Left kidney (tissue), 2 donors: Measurements from ENCODE around the gene MAP2. TPM values are rescaled to one million over a fixed set of nuclear protein-coding genes. Genes with fewer than 3 reads are reported as not detected.

Source experiments
- DNase-seq: peaks from one replicate; pipeline ENCODE4 v3.0.0-alpha.2; 2013
- polyA plus RNA-seq: library from polyadenylated mRNA; unstranded; fragments of 120-200 nt; gene quantifications from one replicate; pipeline ENCODE4 v1.2.1, GENCODE V29; 2013; ENCODE audit not compliant: insufficient read length

MAP2 gene
- polyA plus RNA-seq, 1 donor, result 42.7 TPM

DNA sequence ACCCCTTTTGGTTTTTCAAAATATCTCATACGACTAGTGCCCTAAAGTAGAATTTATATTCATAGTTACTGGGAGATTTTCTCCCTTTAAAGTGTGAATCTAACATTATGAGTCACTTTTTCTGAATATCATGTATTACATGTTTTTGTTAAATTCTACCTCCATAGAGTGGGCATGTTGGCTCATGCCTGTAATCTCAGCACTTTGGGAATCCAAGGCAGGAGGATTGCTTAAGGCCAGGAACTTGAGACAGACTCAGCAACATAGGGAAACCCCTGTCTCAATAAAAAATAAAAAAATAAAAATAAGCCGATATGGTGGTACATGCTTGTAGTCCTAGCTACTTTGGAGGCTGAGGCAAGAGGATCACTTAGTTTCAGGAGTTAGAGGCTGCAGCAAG is 302.5 kb downstream of the MAP2 start:
- DNase-seq, result no peak

DNA sequence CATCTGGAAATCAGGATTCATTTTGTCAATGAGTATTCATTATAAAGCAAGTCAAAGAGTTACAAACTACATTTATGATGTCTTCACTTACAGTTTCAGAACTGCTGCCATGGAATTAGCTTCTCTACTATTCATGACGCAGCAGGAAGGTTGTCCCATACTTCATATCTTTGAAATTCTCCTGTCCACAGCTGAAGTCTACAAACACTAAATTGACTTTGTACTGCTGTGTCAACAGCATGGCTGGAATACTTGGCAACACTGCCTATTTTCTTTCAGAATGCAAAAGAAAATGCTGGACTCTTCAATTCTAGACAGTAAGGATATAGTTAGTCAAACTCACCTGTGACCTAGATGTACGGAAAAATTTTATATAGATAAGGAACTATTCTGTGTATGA is 303.2 kb downstream of the MAP2 start:
- no peak for DNase-seq

DNA sequence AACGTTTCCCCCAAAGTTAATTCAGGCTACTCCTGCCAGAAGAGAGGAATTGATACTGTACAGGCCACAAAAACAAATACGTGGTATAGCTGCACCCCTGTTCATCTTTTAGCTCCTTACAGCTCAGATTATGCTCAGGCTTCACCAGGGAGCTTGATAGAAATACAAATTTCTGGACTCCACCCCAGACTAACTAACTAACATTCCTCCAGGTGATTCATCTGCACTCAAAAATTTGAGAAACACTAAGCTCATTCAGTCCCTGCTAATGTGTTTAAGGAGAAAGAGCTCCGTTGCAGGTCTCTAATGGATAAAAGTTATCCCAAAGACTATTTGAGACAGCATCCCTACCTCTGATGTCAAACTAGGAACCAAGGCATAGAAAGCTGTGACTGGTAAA is 311.0 kb downstream of the MAP2 start:
- DNase-seq, result no peak

DNA sequence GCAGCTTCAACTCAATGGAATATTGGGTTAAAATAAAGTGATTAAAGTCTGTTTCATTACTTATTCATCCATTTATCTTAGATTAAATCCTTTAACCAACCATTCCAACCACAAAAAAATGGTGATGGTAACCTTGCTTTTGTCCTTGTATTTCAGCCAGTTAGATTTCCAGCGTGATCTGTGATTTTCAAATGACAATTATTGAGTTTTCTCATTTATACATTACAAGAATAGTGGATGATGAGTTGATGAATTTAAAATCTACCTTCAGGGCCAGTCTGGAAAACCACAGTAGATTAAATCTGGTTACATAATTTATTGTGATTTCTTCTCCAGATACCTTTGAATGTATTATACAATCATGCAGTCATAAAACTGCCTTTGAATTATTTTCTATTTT is 318.1 kb downstream of the MAP2 start:
- no peak for DNase-seq

DNA sequence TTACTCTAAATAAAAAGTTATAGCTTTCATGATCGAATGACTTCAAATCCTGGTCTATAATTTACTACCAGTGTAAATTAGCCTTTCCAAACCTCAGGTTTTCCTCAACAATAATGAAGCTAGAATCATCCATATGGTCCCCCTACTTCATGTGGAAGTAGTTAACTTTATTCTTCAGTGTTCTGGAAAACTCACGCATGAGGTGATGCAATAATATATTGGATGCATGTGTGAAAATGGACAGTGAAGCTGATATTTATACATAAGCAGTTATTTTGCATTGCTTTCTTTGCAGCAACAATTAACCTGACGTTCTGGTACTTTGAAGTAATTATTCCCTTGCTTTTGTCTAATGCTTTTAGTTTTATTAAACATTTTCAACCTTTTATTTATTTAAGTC is 329.2 kb downstream of the MAP2 start:
- DNase-seq, result no peak

DNA sequence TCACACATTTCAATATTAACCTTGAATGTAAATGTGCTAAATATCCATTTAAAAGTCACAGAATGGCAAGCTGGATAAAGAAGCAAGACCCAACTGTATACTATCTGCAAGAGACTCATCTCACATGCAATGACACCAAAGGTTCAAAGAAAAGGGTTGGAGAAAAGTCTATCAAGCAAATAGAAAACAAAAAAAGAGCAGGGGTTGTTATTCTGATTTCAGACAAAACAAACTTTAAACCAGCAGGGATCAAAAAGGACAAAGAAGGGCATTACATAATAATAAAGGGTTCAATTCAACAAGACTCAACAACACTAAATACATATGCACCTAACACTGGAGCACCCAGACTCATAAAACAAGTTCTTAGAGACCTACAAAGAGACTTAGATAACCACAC is 333.3 kb downstream of the MAP2 start:
- DNase-seq, result no peak

DNA sequence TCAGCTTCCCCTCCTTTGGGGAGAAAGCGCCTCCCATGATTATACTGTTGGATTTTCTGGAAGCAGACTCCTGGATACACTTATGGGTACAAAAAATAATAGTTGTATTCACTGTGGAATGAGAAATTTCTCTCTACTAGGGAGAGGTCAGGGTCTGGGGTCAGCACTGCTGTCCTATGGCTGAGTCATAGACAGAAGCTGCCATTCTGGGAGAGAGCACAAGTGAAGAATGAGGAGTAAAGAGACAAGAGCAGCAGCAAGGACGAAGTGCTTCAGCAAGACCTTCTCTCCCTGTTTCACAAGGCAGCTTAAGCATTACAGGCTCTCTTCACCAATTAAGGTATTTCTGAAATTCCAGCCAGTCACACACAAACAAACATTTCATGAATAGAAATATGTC is 337.7 kb downstream of the MAP2 start:
- no peak for DNase-seq

DNA sequence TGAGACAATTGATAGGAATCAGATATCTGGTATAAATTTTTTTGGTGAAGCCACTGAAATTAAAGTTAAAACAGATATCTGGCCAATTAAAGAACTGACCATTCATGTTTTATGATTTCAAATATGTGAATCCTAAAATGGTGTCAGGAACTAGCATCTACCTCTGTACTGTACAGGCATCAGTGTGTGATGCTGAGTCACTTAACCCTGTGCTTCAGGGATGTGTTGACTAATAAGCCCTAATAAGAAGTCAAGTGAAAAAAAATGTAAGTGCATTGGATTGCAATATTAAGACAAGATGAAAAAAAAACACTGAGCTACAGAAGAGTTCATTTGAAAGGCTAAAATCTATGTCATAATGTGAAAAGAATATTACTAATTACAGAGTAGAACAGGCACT is 338.7 kb downstream of the MAP2 start:
- DNase-seq, result no peak

DNA sequence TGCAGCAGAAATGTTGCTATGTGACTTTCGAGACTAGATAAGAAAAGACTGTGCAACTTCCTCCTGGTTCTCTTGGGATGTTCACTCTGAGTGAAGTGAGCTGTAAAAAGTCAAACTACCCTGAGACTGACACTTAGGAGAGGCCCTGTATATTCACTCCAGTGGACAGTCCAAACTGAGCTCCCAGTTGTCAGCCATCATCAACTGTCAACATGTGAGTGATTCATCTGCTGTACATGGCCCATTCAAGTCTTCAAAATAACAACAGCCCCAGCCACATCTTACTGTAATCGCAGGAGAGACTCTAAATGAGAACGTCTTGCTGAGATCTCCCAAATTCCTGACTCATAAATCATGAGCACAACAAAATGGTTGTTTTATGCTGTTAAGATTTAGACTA is 339.3 kb downstream of the MAP2 start:
- no peak for DNase-seq

DNA sequence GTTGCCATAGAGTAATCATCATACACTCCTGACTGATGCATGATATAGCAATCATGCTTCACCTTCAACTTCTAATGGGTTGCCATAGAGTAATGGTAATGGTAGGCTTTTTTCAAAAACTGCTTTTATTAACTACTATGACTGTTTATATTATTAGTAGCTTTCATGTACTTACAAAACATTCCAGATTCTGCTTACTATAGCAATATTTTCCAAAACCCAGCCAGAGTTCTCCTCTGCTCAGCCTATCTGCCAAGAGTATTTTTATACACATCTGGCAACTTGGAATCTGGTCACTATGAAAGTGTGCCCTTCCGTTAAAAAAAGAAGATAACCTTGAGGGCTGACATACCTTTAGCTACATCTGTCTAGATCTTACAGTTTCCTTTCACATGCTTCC is 342.8 kb downstream of the MAP2 start:
- DNase-seq, result no peak

DNA sequence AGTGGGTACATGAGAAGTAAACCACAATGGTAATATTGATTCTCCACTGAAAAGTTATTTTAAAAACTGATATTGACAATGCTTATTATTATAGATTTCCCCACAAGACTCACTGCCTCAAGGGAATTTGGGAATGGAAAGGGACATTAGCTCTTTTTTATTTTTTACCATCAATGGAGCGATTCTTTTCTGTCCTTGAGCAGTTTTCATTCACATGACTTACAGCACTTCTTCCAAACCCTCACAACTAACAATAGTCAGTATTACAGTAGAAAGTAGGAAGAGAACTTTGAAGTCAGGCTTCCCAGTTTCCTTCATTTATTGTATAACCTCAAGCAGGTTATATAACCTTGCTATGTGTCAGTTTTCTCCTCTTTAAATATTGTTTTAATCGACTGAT is 343.5 kb downstream of the MAP2 start:
- DNase-seq, result no peak

DNA sequence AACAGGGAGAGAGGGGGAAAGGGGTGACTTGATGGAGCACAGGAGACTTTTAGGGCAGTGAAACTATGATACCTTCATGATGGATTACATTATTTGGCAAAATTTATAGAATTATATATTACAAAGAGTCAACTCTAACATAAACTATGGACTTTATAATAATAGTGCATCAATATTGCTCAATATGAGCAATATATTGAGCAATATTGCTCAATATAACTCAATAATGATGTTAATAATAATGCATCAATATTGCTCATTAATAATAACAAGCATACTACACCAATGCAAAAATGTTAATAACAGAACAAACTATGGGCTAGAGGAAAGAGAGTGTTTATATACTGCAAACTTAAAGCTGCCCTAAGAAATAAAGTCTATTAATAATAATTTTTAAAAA is 344.7 kb downstream of the MAP2 start:
- no peak for DNase-seq

DNA sequence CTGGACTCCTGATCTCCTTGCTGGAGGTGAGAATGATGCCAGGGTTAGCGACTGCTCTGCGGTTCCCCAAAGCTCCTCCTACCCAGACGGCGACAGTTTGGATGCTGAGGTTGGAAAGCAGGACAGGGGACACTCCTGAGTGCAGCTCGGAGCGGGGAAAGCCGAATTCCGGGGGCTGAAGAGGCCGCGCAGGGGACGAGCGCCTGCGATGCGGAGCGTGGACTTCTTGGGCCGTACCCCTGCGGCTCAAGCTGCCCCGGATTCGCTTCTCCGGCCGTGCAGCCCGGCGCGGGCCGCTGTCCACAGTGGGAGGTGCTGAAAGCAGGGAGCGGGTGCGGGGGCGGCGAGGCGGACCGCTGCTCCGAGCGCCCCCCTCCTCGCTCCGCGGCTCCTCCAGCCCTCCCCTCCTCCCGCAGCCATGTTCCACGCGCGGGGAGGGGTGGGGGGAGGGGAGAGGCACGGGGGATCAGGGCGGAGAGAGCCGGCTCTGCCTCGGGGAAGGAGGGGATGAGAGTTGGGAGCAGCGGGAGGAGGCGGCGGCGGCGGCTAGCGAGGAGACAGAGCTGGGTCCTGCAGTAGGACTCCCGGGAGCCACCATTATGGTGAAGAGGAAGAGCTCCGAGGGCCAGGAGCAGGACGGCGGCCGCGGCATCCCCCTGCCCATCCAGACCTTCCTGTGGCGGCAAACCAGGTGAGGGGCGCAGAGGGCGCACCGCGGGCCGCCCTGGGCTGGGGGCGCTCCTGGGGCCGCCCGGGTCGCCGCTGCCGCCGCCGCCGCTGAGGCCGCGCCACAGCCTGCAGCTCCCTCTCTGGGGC is 347.8 kb downstream of the MAP2 start, which contains the start of gene UNC80:
Gene UNC80 (plus strand): TSS at position 359 of the 816 bp plus-strand sequence. CDS start 241 bp downstream, at position 600.
- peak; percentile 84 for DNase-seq

DNA sequence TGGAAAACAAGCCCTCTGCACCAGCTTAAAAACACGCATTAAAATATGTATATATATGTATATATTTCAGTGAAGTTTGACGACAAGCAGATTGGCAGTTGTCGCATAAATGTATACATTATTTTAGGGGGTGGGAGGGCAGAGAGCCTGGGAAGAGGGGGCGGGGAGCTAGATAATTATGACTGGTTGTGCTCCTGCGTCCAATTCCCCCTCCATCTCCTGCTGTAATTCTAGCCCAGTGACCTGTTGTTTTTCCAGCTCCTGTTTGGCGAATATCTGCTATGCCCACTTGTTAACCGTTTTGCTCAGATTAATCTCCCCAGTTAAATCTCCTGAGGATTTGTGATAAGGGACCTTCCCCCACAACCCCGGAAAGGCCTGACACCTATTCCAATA is 348.4 kb downstream of the MAP2 start:
- peak; percentile 10 for DNase-seq

DNA sequence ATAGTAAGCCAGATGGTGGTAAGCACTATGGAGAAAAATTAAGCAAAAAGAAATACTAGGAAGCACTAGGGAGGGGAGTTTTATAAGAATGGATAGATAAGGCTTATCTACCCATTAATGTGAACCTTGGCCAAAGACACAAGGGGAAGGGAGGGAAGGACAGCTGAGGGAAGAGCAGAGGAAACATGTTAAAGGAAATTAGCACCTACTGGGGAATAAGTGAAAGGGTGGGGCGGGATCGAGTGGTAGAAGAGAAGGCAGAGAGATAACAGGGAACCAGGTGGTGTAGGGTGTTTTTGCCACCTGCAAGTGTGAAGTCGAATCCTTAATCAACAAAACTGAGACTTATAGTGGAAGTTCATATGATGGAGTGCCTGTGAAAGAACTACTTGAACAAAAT is 349.5 kb downstream of the MAP2 start:
- no peak for DNase-seq
